ENCODE measurements around the gene NLGN1. TPM values are rescaled to one million over a fixed set of nuclear protein-coding genes. Genes with fewer than 3 reads are reported as not detected.

Gene NLGN1
- total RNA-seq, 1 donor from 2014 or later, result not detected

GRCh38 chr3:173905381-173905780, 507.8 kb downstream of the NLGN1 start:
- no peaks in the 10 kb centered on the region for H3K9me3 Mint-ChIP-seq
- no peaks in the 10 kb centered on the region for H3K36me3 Mint-ChIP-seq (ENCODE audit: low read depth)
- no peaks in the 10 kb centered on the region for H3K4me1 Mint-ChIP-seq
- no peak for TF ChIP-seq CTCF (IDR thresholded peaks at IDR 0.05)
- ChIA-PET CTCF (no interaction called here), POLR2A (no interaction called here)
- intact Hi-C loops (cut with micrococcal nuclease), result no loop called here
- H3K27me3 Mint-ChIP-seq, result no peaks in the 10 kb centered on the region
- DNase-seq, result no peak
- no peak overlapping the region for H3K27ac Mint-ChIP-seq
- ATAC-seq (ENCODE audit: low read depth), result no peak
- no peak overlapping the region for H3K4me3 Mint-ChIP-seq

- Mint-ChIP-seq H3K27ac (no peak overlapping the region), H3K36me3 (ENCODE audit: low read depth) (no peaks in the 10 kb centered on the region), H3K4me1 (no peaks in the 10 kb centered on the region), H3K27me3 (no peaks in the 10 kb centered on the region), H3K9me3 (peaks cover 2% of the 10 kb centered on the region), H3K4me3 (no peak overlapping the region)
- intact Hi-C loops (cut with micrococcal nuclease), result no loop called here
- POLR2A ChIA-PET, result no interaction called here
- ATAC-seq (ENCODE audit: low read depth) (no peak), DNase-seq (no peak)
- TF ChIP-seq CTCF (IDR thresholded peaks at IDR 0.05), result no peak
- CTCF ChIA-PET, result no interaction called here
These were observed 513.9 kb downstream of the NLGN1 start for GRCh38 chr3:173911446-173911845.

GRCh38 chr3:173912126-173912525, 514.6 kb downstream of the NLGN1 start:
- DNase-seq (no peak), ATAC-seq (ENCODE audit: low read depth) (no peak)
- POLR2A ChIA-PET, result no interaction called here
- Mint-ChIP-seq H3K27ac (no peak overlapping the region), H3K36me3 (ENCODE audit: low read depth) (no peaks in the 10 kb centered on the region), H3K4me3 (no peak overlapping the region), H3K27me3 (no peaks in the 10 kb centered on the region), H3K9me3 (peaks cover 2% of the 10 kb centered on the region), H3K4me1 (no peaks in the 10 kb centered on the region)
- CTCF ChIA-PET, result no interaction called here
- intact Hi-C loops (cut with micrococcal nuclease), result no loop called here
- no peak for TF ChIP-seq CTCF (IDR thresholded peaks at IDR 0.05)

- no peaks in the 10 kb centered on the region for H3K27me3 Mint-ChIP-seq
- POLR2A ChIA-PET, result no interaction called here
- DNase-seq (no peak), ATAC-seq (ENCODE audit: low read depth) (no peak)
- CTCF ChIA-PET, result no interaction called here
- peaks cover 2% of the 10 kb centered on the region for H3K9me3 Mint-ChIP-seq
- no peaks in the 10 kb centered on the region for H3K36me3 Mint-ChIP-seq (ENCODE audit: low read depth)
- no peaks in the 10 kb centered on the region for H3K4me1 Mint-ChIP-seq
- intact Hi-C loops (cut with micrococcal nuclease), result no loop called here
- no peak overlapping the region for H3K4me3 Mint-ChIP-seq
- H3K27ac Mint-ChIP-seq, result no peak overlapping the region
- no peak for TF ChIP-seq CTCF (IDR thresholded peaks at IDR 0.05)
These were observed 515.9 kb downstream of the NLGN1 start for GRCh38 chr3:173913397-173913796.

GRCh38 chr3:173913974-173914421, 516.5 kb downstream of the NLGN1 start:
- H3K27ac Mint-ChIP-seq, result no peak overlapping the region
- CTCF ChIA-PET, result no interaction called here
- DNase-seq, result no peak
- H3K4me1 Mint-ChIP-seq, result no peaks in the 10 kb centered on the region
- no peak overlapping the region for H3K4me3 Mint-ChIP-seq
- POLR2A ChIA-PET, result no interaction called here
- no peaks in the 10 kb centered on the region for H3K27me3 Mint-ChIP-seq
- peaks cover 2% of the 10 kb centered on the region for H3K9me3 Mint-ChIP-seq
- ATAC-seq (ENCODE audit: low read depth), result no peak
- intact Hi-C loops (cut with micrococcal nuclease), result no loop called here
- TF ChIP-seq CTCF (IDR thresholded peaks at IDR 0.05), result no peak
- no peaks in the 10 kb centered on the region for H3K36me3 Mint-ChIP-seq (ENCODE audit: low read depth)

All from activated B cell treated with CpG ODN at 0.5 μM for 24 hours (primary cell).